Endothelial cell of umbilical vein (primary cell): ENCODE measurements around the gene MMP23B. TPM values are rescaled to one million over a fixed set of nuclear protein-coding genes. Genes with fewer than 3 reads are reported as not detected.

Experiments
- BruUV-seq: library from RNA; stranded (reverse); fragments of 400-500 nt; replicated peaks from 2 replicates; lab custom pipeline; 2021; lab: Mats Ljungman, UMichigan
- CTCF ChIA-PET: fragments of 300-600, 350-600 bp; sonication (Branson Sonifier 250); formaldehyde crosslinking; loops from one replicate; lab custom pipeline; 2021; ENCODE audit warnings: antibody characterized with exemption, inconsistent platforms; lab: Charles Lee
- POLR2A ChIA-PET: fragments of 300-600, 350-600 bp; sonication (Branson Sonifier 250); formaldehyde crosslinking; loops from one replicate; lab custom pipeline; 2021; ENCODE audit warnings: antibody characterized with exemption, inconsistent platforms; lab: Charles Lee
- DNase-seq: peaks from one replicate; pipeline ENCODE4 v3.0.0-alpha.2; 2011; ENCODE audit warnings: low read depth, low spot score
- FAIRE-seq: peaks from 2 replicates; lab custom pipeline; 2011; peaks lifted over from hg19 to GRCh38; lab: Jason Lieb, UNC
- H2AFZ ChIP-seq: 2 replicates; pipeline ENCODE4 v1.6.0; 2012; ENCODE audit warnings: low read depth, low read length, control low read depth, inconsistent platforms
- H3K27ac ChIP-seq: 2 replicates; pipeline ENCODE4 v1.5.1; 2011; ENCODE audit warnings: low read depth, mild to moderate bottlenecking, control low read depth, low read length, moderate library complexity; ENCODE audit not compliant: insufficient read depth
- H3K27me3 ChIP-seq, 2 experiments: 2 replicates each; pipeline versions ENCODE4 v1.6.0 to v1.6.1; 2011; ENCODE audit warnings: low read length in 2 of 2, mixed read lengths in 1 of 2; ENCODE audit not compliant: control insufficient read depth in 2 of 2, insufficient read depth in 2 of 2
- H3K36me3 ChIP-seq, 2 experiments: 2 replicates in 1 of 2; 3 replicates in 1 of 2; pipeline ENCODE4 v1.5.1; 2011; ENCODE audit warnings: low read length in 2 of 2, mild to moderate bottlenecking in 1 of 2, moderate library complexity in 1 of 2; ENCODE audit not compliant: control insufficient read depth in 2 of 2, insufficient read depth in 2 of 2; ENCODE audit errors: extremely low read depth in 1 of 2
- H3K4me1 ChIP-seq: 3 replicates; pipeline ENCODE4 v1.5.1; 2011; ENCODE audit warnings: mild to moderate bottlenecking, low read length; ENCODE audit not compliant: control insufficient read depth, insufficient read depth; ENCODE audit errors: extremely low read depth
- H3K4me2 ChIP-seq: 2 replicates; pipeline ENCODE4 v1.6.1; 2011; ENCODE audit warnings: low read length, control low read depth, mixed read lengths; ENCODE audit not compliant: insufficient read depth
- H3K4me3 ChIP-seq, 3 experiments: fragments of 200-600 bp in 1 of 3; sonication (generic), shearing (Covaris generic) in 1 of 3; replicated peaks in 1 of 3; 2 replicates each; pipeline ENCODE4 v1.5.1; 2011 to 2016; ENCODE audit warnings: control low read depth in 3 of 3, low read length in 3 of 3, mild to moderate bottlenecking in 2 of 3, inconsistent platforms in 1 of 3, low read depth in 1 of 3, moderate library complexity in 1 of 3; ENCODE audit not compliant: insufficient read depth in 1 of 3
- H3K79me2 ChIP-seq: 2 replicates; pipeline ENCODE4 v1.6.0; 2012; ENCODE audit warnings: low read length, inconsistent platforms; ENCODE audit not compliant: control insufficient read depth, insufficient read depth
- H3K9ac ChIP-seq: replicated peaks from 2 replicates; pipeline ENCODE3; 2011; ENCODE audit warnings: low read length, control low read depth; ENCODE audit not compliant: insufficient read depth; ENCODE audit errors: extremely low read depth
- H3K9me1 ChIP-seq: replicated peaks from 3 replicates; pipeline ENCODE4 v1.6.0; 2011; ENCODE audit warnings: mild to moderate bottlenecking, low read length; ENCODE audit not compliant: control insufficient read depth, insufficient read depth; ENCODE audit errors: extremely low read depth
- H3K9me3 ChIP-seq: replicated peaks from 2 replicates; pipeline ENCODE4 v1.5.1; 2012; ENCODE audit warnings: low read length, inconsistent platforms; ENCODE audit not compliant: control insufficient read depth, insufficient read depth
- H4K20me1 ChIP-seq: replicated peaks from 2 replicates; pipeline ENCODE3; 2011; ENCODE audit warnings: mild to moderate bottlenecking, low read length; ENCODE audit not compliant: control insufficient read depth, insufficient read depth; ENCODE audit errors: extremely low read depth
- CTCF ChIP-seq, 2 donors: IDR thresholded peaks; 1 replicate in 1 of 2; 2 replicates in 1 of 2; pipeline ENCODE4 v1.5.1; 2011; ENCODE audit warnings: low read length in 2 of 2, mild to moderate bottlenecking in 2 of 2, moderate library complexity in 2 of 2, control low read depth in 1 of 2, inconsistent platforms in 1 of 2, low read depth in 1 of 2; ENCODE audit not compliant: insufficient read depth in 1 of 2; ENCODE audit errors: extremely low read depth in 1 of 2
- EZH2 ChIP-seq: IDR thresholded peaks from 2 replicates; pipeline ENCODE4 v1.6.1; 2012; ENCODE audit warnings: borderline replicate concordance, low read depth, mild to moderate bottlenecking, moderate library complexity, low read length, inconsistent platforms; ENCODE audit not compliant: severe bottlenecking
- FOS ChIP-seq: IDR thresholded peaks from 2 replicates; pipeline ENCODE4 v1.6.1; 2011; ENCODE audit warnings: mild to moderate bottlenecking, low read length, moderate library complexity, borderline replicate concordance; ENCODE audit not compliant: insufficient read depth
- GATA2 ChIP-seq: IDR thresholded peaks from 2 replicates; pipeline ENCODE4 v1.7.0; 2011; ENCODE audit warnings: low read depth, mild to moderate bottlenecking, moderate library complexity, mixed read lengths, low read length; ENCODE audit not compliant: insufficient read length, insufficient read depth
- JUN ChIP-seq: IDR thresholded peaks from 2 replicates; pipeline ENCODE4 v1.6.1; 2011; ENCODE audit warnings: borderline replicate concordance, low read depth; ENCODE audit not compliant: insufficient read length, insufficient read depth
- MAX ChIP-seq: IDR thresholded peaks from 2 replicates; pipeline ENCODE4 v1.6.1; 2011; ENCODE audit not compliant: insufficient read depth, insufficient read length
- MYC ChIP-seq: IDR thresholded peaks from one replicate; pipeline ENCODE4 v1.6.1; 2011; ENCODE audit warnings: mild to moderate bottlenecking, low read depth, low read length
- POLR2A ChIP-seq: IDR thresholded peaks from 2 replicates; pipeline ENCODE4 v1.6.1; 2012; ENCODE audit warnings: low read depth, mild to moderate bottlenecking, control low read depth, low read length
- POLR2AphosphoS5 ChIP-seq: IDR thresholded peaks from 2 replicates; pipeline ENCODE4 v1.6.1; 2012; ENCODE audit warnings: low read depth, mild to moderate bottlenecking, control low read depth, low read length, moderate library complexity; ENCODE audit not compliant: insufficient read depth
- dilution Hi-C: fragments of 300-500 bp; cut with MboI; formaldehyde crosslinking; loops from one replicate; pipeline ENCODE4 v1.15.0; 2019; ENCODE audit warnings: low sequenced_read_pairs; ENCODE audit not compliant: extremely low pct_ligation_motif_present
- intact Hi-C: fragments of 100-400 bp; cut with micrococcal nuclease; formaldehyde crosslinking; loops from one replicate; pipeline ENCODE4 v1.10.0; 2022
- polyA plus RNA-seq, 4 experiments: library from polyadenylated mRNA; depleted of rRNA in 3 of 4; stranded (reverse) in 3 of 4; unstranded in 1 of 4; fragments of >200 nt; gene quantifications; 2 replicates each; pipeline versions ENCODE4 v1.2.1 to v1.2.3, GENCODE V29; 2011 to 2012; ENCODE audit warnings: missing spikeins in 1 of 4
- total RNA-seq: library from RNA; stranded (reverse); gene quantifications from 2 replicates; pipeline ENCODE4 v1.2.3, GENCODE V29; 2021

The MMP23B gene
- total and polyA plus RNA-seq, 2 donors (not counting 3 experiments of a cell fraction or from before 2014, with no cell fraction given), result 0.62 to 5.3 TPM

GRCh38 chr1:1626207-1627141, 5.5 kb upstream of the MMP23B start:
- dilution Hi-C loops, result no loop called here
- TF ChIP-seq CTCF (IDR thresholded peaks at IDR 0.05; ENCODE audit: extremely low read depth in 1 of 2, insufficient read depth in 1 of 2, low read depth in 1 of 2, low read length in 2 of 2), result no peak
- no peak for TF ChIP-seq JUN
- no peak for TF ChIP-seq MYC
- TF ChIP-seq POLR2AphosphoS5, result no peak
- TF ChIP-seq FOS, result no peak
- no peak for TF ChIP-seq POLR2A
- TF ChIP-seq MAX, result no peak
- no peak for TF ChIP-seq GATA2
- TF ChIP-seq EZH2, result no peak
- no peaks in the 10 kb centered on the region for H3K9me3 ChIP-seq
- no peak overlapping the region for H3K9ac ChIP-seq
- no peaks in the 10 kb centered on the region for H3K9me1 ChIP-seq
- no peaks in the 10 kb centered on the region for H3K36me3 ChIP-seq
- no peak for DNase-seq
- no peaks in the 10 kb centered on the region for H3K4me1 ChIP-seq
- H4K20me1 ChIP-seq, result no peaks in the 10 kb centered on the region
- H3K27me3 ChIP-seq, result peaks cover 0 to 16% of the 10 kb centered on the region in 2 experiments
- ChIA-PET CTCF (interaction anchor here (1.4 kb wide), 1 partner anchor 11 kb away, joined by 4 read pairs; the partner anchor contains the start of gene MIB2), POLR2A (no interaction called here)
- no peak overlapping the region for H2AFZ ChIP-seq
- no peak for FAIRE-seq
- no peak overlapping the region for H3K4me3 ChIP-seq
- no peaks in the 10 kb centered on the region for H3K79me2 ChIP-seq
- no peak overlapping the region for H3K4me2 ChIP-seq
- no TSS peak for BruUV-seq
- no peak overlapping the region for H3K27ac ChIP-seq
- intact Hi-C loops, result no loop called here
